Kidney epithelial cell (primary cell): Measurements from ENCODE around the gene PHF2. TPM values are rescaled to one million over a fixed set of nuclear protein-coding genes. Genes with fewer than 3 reads are reported as not detected.

Experiments used
- DNase-seq: peaks from one replicate; pipeline ENCODE4 v3.0.0-alpha.2; 2010; ENCODE audit warnings: low read depth
- H3K27me3 ChIP-seq: 2 replicates; pipeline ENCODE4 v1.6.0; 2011; ENCODE audit warnings: low read length; ENCODE audit not compliant: control insufficient read depth, insufficient read depth
- H3K36me3 ChIP-seq: 2 replicates; pipeline ENCODE4 v1.5.1; 2011; ENCODE audit warnings: low read length; ENCODE audit not compliant: control insufficient read depth, insufficient read depth
- H3K4me3 ChIP-seq: 2 replicates; pipeline ENCODE4 v1.5.1; 2011; ENCODE audit warnings: low read depth, mild to moderate bottlenecking, control low read depth, low read length
- CTCF ChIP-seq: IDR thresholded peaks from 2 replicates; pipeline ENCODE4 v1.5.1; 2011; ENCODE audit warnings: mild to moderate bottlenecking, moderate library complexity, low read length, control low read depth, inconsistent platforms; ENCODE audit not compliant: insufficient read depth, poor library complexity, severe bottlenecking
- total RNA-seq: library from RNA; depleted of rRNA; stranded (reverse); fragments of >200 nt; gene quantifications from 2 replicates; pipeline ENCODE4 v1.2.3, GENCODE V29; 2015

The PHF2 gene
- total RNA-seq, 1 donor from 2014 or later, result 20.4 TPM

DNA sequence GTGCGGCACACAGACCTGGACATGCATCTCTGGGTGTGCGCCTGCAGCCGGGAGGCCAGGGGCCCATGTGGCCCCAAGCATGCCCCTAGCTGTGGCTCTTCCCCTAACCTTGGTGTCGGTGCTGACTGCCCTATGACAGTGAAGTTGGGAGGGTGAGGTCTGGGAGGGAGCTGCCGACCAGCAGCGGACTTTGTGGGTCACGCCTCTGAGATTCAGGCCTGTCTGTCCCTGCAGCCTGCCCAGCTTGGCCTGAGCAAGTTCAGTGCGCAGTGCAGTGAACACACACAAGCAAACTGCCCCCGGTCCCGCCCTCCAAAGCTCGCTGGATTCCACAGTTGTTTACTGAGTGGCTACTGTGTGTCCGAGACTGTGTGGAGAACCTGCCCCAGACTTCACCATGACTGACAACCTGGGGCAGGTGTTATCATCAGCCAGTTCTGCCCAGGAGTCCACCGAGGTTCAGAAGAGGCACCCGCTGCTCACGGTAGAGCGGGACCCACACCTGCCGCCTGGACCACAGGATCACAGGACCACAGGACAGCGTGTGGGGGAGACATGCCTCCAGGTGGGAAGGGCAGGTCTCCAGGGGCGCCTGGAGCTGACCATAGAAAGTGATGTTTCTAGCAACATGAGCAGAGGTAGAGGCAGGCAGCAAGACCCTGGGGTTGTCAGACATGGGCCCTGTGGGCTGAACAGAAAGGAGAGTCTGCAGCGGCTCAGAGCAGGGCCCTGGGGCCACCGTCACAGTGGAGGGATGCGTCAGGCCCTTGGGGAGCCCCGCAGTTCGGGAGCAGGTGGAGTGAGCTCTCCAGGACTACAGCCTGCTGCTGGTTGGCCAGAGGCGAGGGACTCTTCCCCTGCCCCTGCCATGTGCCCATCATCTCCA is 105.1 kb downstream of the PHF2 start:
- no peak for DNase-seq
- no peaks in the 10 kb centered on the region for H3K27me3 ChIP-seq
- no peak for TF ChIP-seq CTCF
- no peaks in the 10 kb centered on the region for H3K36me3 ChIP-seq
- no peak overlapping the region for H3K4me3 ChIP-seq

DNA sequence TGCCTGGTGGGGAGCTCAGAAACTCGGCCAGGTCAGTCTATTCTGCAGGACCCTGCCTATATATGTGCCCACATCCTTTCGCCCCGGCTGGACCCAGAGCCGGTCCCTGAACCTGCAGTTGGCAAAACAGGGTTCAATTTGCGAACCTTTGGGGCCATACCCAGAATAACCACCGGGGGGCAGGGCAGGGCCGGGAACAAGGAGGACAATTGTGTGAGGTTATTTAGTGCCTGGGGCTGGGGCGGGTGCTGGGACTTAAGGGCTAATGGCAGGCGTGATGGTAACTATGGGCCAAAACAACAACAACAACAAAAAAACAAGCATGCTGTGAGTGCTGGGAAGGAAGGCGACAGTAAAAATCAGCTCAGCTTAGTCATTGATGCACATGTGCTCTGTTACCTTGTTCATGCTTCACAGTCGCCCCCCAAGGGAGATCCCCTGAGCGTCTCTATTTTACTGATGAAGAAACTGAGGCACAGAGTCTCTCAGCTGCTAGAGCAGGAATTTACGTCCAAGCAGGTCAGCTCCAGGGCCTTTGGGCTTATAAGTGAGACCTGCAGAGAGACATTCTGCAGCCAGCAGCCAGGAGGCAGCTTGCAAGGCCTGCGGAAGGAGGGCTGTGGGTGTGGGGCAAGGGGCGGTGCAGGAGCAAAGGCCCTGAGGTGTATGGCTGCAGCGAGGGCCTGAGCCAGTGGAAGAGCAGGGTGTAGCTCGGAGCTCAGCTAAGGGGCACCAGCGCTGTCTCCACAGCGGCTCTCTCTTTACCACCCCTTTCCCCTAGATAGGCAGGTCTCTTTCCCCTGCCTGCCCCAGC is 106.0 kb downstream of the PHF2 start:
- no peak for DNase-seq
- TF ChIP-seq CTCF, result peak; percentile 83
- H3K36me3 ChIP-seq, result no peaks in the 10 kb centered on the region
- H3K27me3 ChIP-seq, result no peaks in the 10 kb centered on the region
- no peak overlapping the region for H3K4me3 ChIP-seq

- Histone ChIP-seq H3K27me3 (no peaks in the 10 kb centered on the region), H3K36me3 (no peaks in the 10 kb centered on the region), H3K4me3 (no peak overlapping the region)
- TF ChIP-seq CTCF, result no peak
- DNase-seq, result no peak
These were observed 107.1 kb downstream of the PHF2 start for GRCh38 chr9:93683331-93684134.

DNA sequence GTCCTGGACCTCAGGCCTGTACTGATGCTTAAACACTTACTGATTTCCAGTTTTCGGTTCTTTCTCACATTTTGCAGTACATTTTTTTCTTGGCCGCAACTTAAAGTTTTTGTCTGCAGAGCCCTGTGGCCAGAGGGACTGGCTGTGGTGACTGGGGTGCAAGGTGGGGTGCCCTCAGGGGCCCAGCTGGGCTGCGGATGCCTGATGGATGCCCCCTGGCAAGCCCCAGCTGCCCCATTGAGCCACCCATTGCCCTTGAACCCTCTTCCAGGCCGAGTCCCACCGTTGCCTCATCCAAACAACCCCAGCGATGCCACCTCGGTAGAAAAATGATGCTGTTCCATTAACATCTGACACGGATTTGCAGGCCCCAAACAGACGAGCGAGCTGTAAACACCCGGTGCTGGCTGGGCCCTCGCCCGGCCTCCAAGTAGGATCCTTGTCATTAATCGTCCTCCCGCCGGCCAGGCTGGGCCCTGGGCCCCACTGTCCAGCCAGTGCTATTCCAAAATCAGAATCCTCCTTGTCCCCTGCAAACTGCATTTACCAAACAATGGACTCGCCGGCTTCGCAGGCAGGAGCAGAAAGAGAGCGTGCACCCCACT is 107.9 kb downstream of the PHF2 start:
- H3K36me3 ChIP-seq, result no peaks in the 10 kb centered on the region
- TF ChIP-seq CTCF, result no peak
- no peak for DNase-seq
- H3K27me3 ChIP-seq, result no peaks in the 10 kb centered on the region
- no peak overlapping the region for H3K4me3 ChIP-seq

GRCh38 chr9:93684806-93685543 is 108.6 kb downstream of the PHF2 start:
- no peak for DNase-seq
- H3K4me3 ChIP-seq, result no peak overlapping the region
- no peaks in the 10 kb centered on the region for H3K36me3 ChIP-seq
- TF ChIP-seq CTCF, result peak; percentile 12
- no peaks in the 10 kb centered on the region for H3K27me3 ChIP-seq
